ENCODE measurements around the gene TRAK2.

GRCh38 chr2:201460532-201460931, 9.3 kb upstream of the TRAK2 start:
- TF ChIP-seq POLR2A (IDR thresholded peaks at IDR 0.05; ENCODE audit: low read depth, low read length) = no peak
- TF ChIP-seq TAF1 (IDR thresholded peaks at IDR 0.05; ENCODE audit: borderline replicate concordance, low read depth, low read length) = no peak

All from GM12892 (cell line).